Lower lobe of right lung (tissue), 2 donors: Measurements from ENCODE around the gene TLK1. TPM values are rescaled to one million over a fixed set of nuclear protein-coding genes. Genes with fewer than 3 reads are reported as not detected.

Experiments used
- ATAC-seq, 2 donors: fragments of 200-7000 bp; cut with Tn5 transposase; one replicate each; pipeline ENCODE4 v1.9.1; 2020 to 2022; ENCODE audit warnings: mild to moderate bottlenecking in 2 of 2, moderate library complexity in 2 of 2
- DNase-seq: peaks from one replicate; pipeline ENCODE4 v3.0.0-alpha.2; 2020
- H3K27ac ChIP-seq: fragments of 200-600 bp; one replicate; pipeline ENCODE4 v1.8.0; 2022
- H3K27me3 ChIP-seq: fragments of 200-600 bp; one replicate; pipeline ENCODE4 v1.8.0; 2022; ENCODE audit warnings: low read depth
- H3K36me3 ChIP-seq: fragments of 200-600 bp; one replicate; pipeline ENCODE4 v1.8.0; 2022; ENCODE audit warnings: mild to moderate bottlenecking
- H3K4me1 ChIP-seq: fragments of 200-600 bp; one replicate; pipeline ENCODE4 v1.8.0; 2022
- H3K4me3 ChIP-seq: fragments of 200-600 bp; one replicate; pipeline ENCODE4 v1.8.0; 2022; ENCODE audit warnings: mild to moderate bottlenecking
- H3K9me3 ChIP-seq: fragments of 200-600 bp; one replicate; pipeline ENCODE4 v1.8.0; 2022
- CTCF ChIP-seq: fragments of 200-600 bp; IDR thresholded peaks from one replicate; pipeline ENCODE4 v1.8.0; 2022; ENCODE audit warnings: antibody characterized with exemption, mild to moderate bottlenecking
- intact Hi-C: fragments of 100-400 bp; cut with DNase I; formaldehyde crosslinking; loops from one replicate; pipeline ENCODE4 v1.11.0; 2022
- total RNA-seq: library from RNA; stranded (reverse); fragmentation: NEBNext Ultra II Directional; extraction: Animal tissue kit (Norgen Biotek cat#: 25700); gene quantifications from one replicate; pipeline ENCODE4 v1.2.1, GENCODE V29; 2021
- donor health status: DM: no; HTN: yes; CAD: no; lungs with severe emphysema.

TLK1 gene
- total RNA-seq, 1 donor from 2014 or later: 58.2 TPM

GRCh38 chr2:171072164-171072563 lies 88.5 kb downstream of the TLK1 start:
- Histone ChIP-seq H3K4me1 (no peaks in the 10 kb centered on the region), H3K9me3 (no peaks in the 10 kb centered on the region), H3K36me3 (peaks cover 4% of the 10 kb centered on the region), H3K27me3 (no peaks in the 10 kb centered on the region), H3K4me3 (no peak overlapping the region), H3K27ac (no peak overlapping the region)
- TF ChIP-seq CTCF: no peak
- no peak for DNase-seq
- ATAC-seq: no peak
- intact Hi-C loops: no loop called here

- Histone ChIP-seq H3K4me1 (no peaks in the 10 kb centered on the region), H3K9me3 (no peaks in the 10 kb centered on the region), H3K4me3 (no peak overlapping the region), H3K27ac (no peak overlapping the region), H3K27me3 (no peaks in the 10 kb centered on the region), H3K36me3 (no peaks in the 10 kb centered on the region)
- ATAC-seq (no peak), DNase-seq (no peak)
- intact Hi-C loops: no loop called here
- no peak for TF ChIP-seq CTCF
Observed at GRCh38 chr2:171069286-171069956, 91.3 kb downstream of the TLK1 start.

GRCh38 chr2:171066110-171066509 lies 94.6 kb downstream of the TLK1 start:
- Histone ChIP-seq H3K27me3 (no peaks in the 10 kb centered on the region), H3K4me3 (no peak overlapping the region), H3K27ac (no peak overlapping the region), H3K9me3 (no peaks in the 10 kb centered on the region), H3K4me1 (no peaks in the 10 kb centered on the region), H3K36me3 (no peaks in the 10 kb centered on the region)
- no peak for TF ChIP-seq CTCF
- ATAC-seq (no peak), DNase-seq (no peak)
- intact Hi-C loops: no loop called here

DNA sequence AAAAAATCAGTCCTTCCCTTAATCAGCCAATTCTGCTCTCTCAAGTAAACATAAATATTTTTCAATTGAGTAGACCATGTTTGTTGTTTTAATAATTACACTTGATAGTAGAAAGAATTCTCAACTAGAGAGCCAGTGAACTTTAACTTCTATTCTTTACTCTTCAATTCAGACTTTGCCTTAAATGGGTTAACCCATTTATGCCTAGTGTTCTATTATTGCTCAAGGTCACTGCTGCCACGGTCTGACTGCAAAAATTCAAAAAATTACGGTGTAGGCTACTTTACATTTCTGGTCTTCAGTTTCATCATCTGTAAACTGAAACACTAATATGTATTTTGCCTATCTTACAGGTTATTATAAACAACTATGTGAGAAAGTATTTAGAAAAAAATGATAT lies 103.1 kb downstream of the TLK1 start:
- TF ChIP-seq CTCF: no peak
- H3K27me3 ChIP-seq: no peaks in the 10 kb centered on the region
- no peak for DNase-seq
- no peak overlapping the region for H3K27ac ChIP-seq
- H3K4me1 ChIP-seq: no peaks in the 10 kb centered on the region
- H3K9me3 ChIP-seq: no peaks in the 10 kb centered on the region
- ATAC-seq: no peak
- H3K36me3 ChIP-seq: peaks cover 42% of the 10 kb centered on the region
- intact Hi-C loops: no loop called here
- no peak overlapping the region for H3K4me3 ChIP-seq

DNA sequence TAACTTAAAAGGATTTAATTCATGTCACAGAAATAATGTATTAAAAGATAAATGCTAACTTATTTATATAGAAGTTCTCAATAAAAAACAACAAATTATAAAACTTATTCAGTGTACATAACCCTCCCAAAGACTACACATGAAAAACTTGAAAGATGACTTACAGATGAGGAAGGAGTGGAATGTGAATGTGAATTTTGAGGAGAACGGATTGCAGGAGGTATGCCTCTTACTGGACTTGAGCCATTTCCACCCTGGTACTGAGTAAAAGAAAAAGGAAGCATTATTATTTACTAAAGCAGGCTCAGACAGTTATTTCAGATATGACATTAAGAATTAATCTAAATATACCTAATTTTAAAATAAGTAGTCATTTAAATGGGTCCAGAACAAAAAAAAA lies 104.4 kb downstream of the TLK1 start:
- H3K4me1 ChIP-seq: no peaks in the 10 kb centered on the region
- intact Hi-C loops: no loop called here
- DNase-seq (no peak), ATAC-seq (no peak)
- H3K36me3 ChIP-seq: peaks cover 49% of the 10 kb centered on the region
- H3K9me3 ChIP-seq: no peaks in the 10 kb centered on the region
- no peak overlapping the region for H3K4me3 ChIP-seq
- TF ChIP-seq CTCF: no peak
- no peaks in the 10 kb centered on the region for H3K27me3 ChIP-seq
- no peak overlapping the region for H3K27ac ChIP-seq
